ENCODE measurements around the gene ARAP3. TPM values are rescaled to one million over a fixed set of nuclear protein-coding genes. Genes with fewer than 3 reads are reported as not detected.
A peak's percentile ranks its signal among the peaks of the same experiment; 100 is the strongest.

ARAP3 gene
- total RNA-seq, 2 experiments from 2014 or later = 13.6 to 13.9 TPM

DNA sequence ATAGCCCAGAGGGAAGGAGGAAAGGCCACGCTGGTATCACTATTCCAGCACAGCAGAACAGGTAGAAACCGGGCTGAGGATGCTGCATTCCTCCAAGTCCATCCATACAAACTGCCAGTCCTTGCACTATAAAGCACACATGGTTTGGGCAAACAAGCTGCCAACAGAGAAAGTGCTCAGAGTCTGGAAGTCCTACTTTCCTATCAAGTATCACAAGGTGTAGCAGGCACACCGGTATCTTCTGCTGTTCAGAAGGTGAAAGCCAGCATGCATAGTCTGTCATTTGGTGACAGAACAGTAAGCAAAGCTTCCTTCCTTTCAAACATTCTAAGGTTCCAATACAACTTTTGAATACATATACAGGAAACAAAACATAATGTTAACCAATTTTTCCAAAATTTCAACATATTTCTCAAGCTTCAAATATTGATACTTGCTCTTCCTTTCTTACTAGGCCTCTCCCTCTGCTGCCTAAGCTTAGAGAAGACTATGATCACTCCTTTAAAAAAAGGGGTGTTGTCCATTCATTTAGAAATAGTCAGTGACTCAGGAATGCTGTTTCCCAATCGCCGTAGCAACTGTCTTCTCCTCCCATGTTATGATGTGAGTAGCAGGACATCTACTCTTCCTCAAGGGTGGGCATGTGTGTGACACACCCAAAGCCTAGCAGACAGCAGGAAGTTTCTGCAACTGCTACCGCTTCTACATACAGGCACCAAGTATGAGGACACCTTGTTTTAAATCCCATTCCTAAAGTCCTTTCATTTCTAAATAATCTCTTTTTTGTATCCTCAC is 77.9 kb downstream of the ARAP3 start:
- Mint-ChIP-seq H3K27me3 (no peaks in the 10 kb centered on the region), H3K27ac (peak overlapping the region; percentile 94), H3K4me1 (peaks cover 82% of the 10 kb centered on the region), H3K4me3 (peak overlapping the region; percentile 68), H3K9me3 (no peaks in the 10 kb centered on the region), H3K36me3 (ENCODE audit: low read depth) (peaks cover 40% of the 10 kb centered on the region)
- ChIA-PET CTCF (interaction anchor here (0.7 to 14.6 kb wide), 6 partner anchors 9 to 40 kb away, joined by 3 to 198 read pairs (median 10); partner anchors contain the start of gene DIAPH1), POLR2A (interaction anchor here (1.0 to 4.9 kb wide), 4 partner anchors 10 to 32 kb away, joined by 3 to 57 read pairs (median 21); partner anchors contain the start of genes DIAPH1, HDAC3 and RELL2)
- DNase-seq = peak; percentile 25

Other genes starting within 250 kb of the ARAP3 start
- gene PCDHGC3, start 206.3 kb downstream of the ARAP3 start, total RNA-seq = not detected
- gene PCDHGC4, start 197.2 kb downstream of the ARAP3 start, total RNA-seq = not detected
- not detected for gene PCDHGC5, start 193.1 kb downstream of the ARAP3 start, total RNA-seq
- gene DIAPH1, start 63.2 kb downstream of the ARAP3 start, total RNA-seq = 100 to 1,000 TPM; 317 to 323 TPM
- 10 to 100 TPM; 72.0 to 77.9 TPM for gene HDAC3, start 45.4 kb downstream of the ARAP3 start, total RNA-seq
- 10 to 100 TPM; 18.8 to 19.4 TPM for gene RELL2, start 45.2 kb downstream of the ARAP3 start, total RNA-seq
- 10 to 100 TPM; 69.8 to 71.8 TPM for gene FCHSD1, start 30.8 kb downstream of the ARAP3 start, total RNA-seq
- gene PCDH1, start 196.2 kb upstream of the ARAP3 start, total RNA-seq = not detected
- gene DELE1, start 241.6 kb upstream of the ARAP3 start, total RNA-seq = 10 to 100 TPM; 73.4 to 80.7 TPM